GM10248 (cell line): Measurements from ENCODE around the gene DIPK1B.

Experiments
- CTCF ChIA-PET: fragments of 300-600 bp; sonication (Branson Sonifier 250); formaldehyde crosslinking; extraction: SDS; loops from one replicate; lab custom pipeline; 2021; ENCODE audit warnings: antibody characterized with exemption; lab: Yijun Ruan, JAX
- POLR2A ChIA-PET: fragments of 350-650 bp; sonication (Branson Sonifier 250); formaldehyde crosslinking; extraction: SDS; loops from one replicate; lab custom pipeline; 2020; ENCODE audit warnings: antibody characterized with exemption; lab: Yijun Ruan, JAX
- DNase-seq: peaks from one replicate; pipeline ENCODE4 v3.0.0; 2012; ENCODE audit errors: extremely low spot score
- CTCF ChIP-seq: IDR thresholded peaks from 2 replicates; pipeline ENCODE4 v1.5.1; 2012; ENCODE audit warnings: mild to moderate bottlenecking, low read depth; ENCODE audit errors: extremely low read depth, missing control alignments, control extremely low read depth

The DIPK1B gene

GRCh38 chr9:136693490-136694162 lies 18.7 kb upstream of the DIPK1B start:
- no peak for DNase-seq
- ChIA-PET POLR2A (no interaction called here), CTCF (interaction anchor here (0.7 to 5.3 kb wide), 2 partner anchors 21 to 63 kb away, joined by 3 to 20 read pairs; no protein-coding TSS in a partner anchor)
- no peak for TF ChIP-seq CTCF

GRCh38 chr9:136694163-136694871 lies 18.1 kb upstream of the DIPK1B start:
- ChIA-PET POLR2A (no interaction called here), CTCF (interaction anchor here (0.7 to 5.3 kb wide), 4 partner anchors 12 to 64 kb away, joined by 3 to 20 read pairs (median 3); no protein-coding TSS in a partner anchor)
- peak; percentile 63 for TF ChIP-seq CTCF
- peak; percentile 75 for DNase-seq

- ChIA-PET POLR2A (no interaction called here), CTCF (interaction anchor here (1.1 to 5.3 kb wide), 4 partner anchors 13 to 209 kb away, joined by 3 to 20 read pairs (median 3); no protein-coding TSS in a partner anchor)
- no peak for TF ChIP-seq CTCF
- no peak for DNase-seq
Observed at GRCh38 chr9:136694872-136695247, 17.5 kb upstream of the DIPK1B start.

- ChIA-PET CTCF (interaction anchor here (1.1 to 5.3 kb wide), 4 partner anchors 13 to 210 kb away, joined by 3 to 20 read pairs (median 3); no protein-coding TSS in a partner anchor), POLR2A (no interaction called here)
- no peak for DNase-seq
- TF ChIP-seq CTCF: no peak
Observed at GRCh38 chr9:136695435-136695895, 16.9 kb upstream of the DIPK1B start.

GRCh38 chr9:136695955-136696354 lies 16.4 kb upstream of the DIPK1B start:
- POLR2A ChIA-PET: no interaction called here
- no peak for DNase-seq
- TF ChIP-seq CTCF: no peak
- CTCF ChIA-PET: interaction anchor here (1.3 to 5.3 kb wide), 3 partner anchors 19 to 210 kb away, joined by 3 to 20 read pairs (median 3); no protein-coding TSS in a partner anchor

- DNase-seq: no peak
- CTCF ChIA-PET: interaction anchor here (1.2 to 5.3 kb wide), 5 partner anchors 11 to 31 kb away, joined by 3 to 20 read pairs (median 4); no protein-coding TSS in a partner anchor
- POLR2A ChIA-PET: no interaction called here
- TF ChIP-seq CTCF: no peak
Observed at GRCh38 chr9:136696502-136696901, 15.9 kb upstream of the DIPK1B start.
